22Rv1 (cell line): ENCODE measurements around the gene NDFIP1.

ENCODE experiments used
- ZFX ChIP-seq: fragments of 450-650 bp; IDR thresholded peaks from 2 replicates; pipeline ENCODE4 v1.6.1; 2017; ENCODE audit warnings: antibody characterized with exemption, borderline replicate concordance
- TF ChIP-seq, protein P1 (sequence below): fragments of 450-650 bp; IDR thresholded peaks from 2 replicates; pipeline ENCODE4 v1.5.1; 2017; ENCODE audit warnings: mild to moderate bottlenecking

DNA sequence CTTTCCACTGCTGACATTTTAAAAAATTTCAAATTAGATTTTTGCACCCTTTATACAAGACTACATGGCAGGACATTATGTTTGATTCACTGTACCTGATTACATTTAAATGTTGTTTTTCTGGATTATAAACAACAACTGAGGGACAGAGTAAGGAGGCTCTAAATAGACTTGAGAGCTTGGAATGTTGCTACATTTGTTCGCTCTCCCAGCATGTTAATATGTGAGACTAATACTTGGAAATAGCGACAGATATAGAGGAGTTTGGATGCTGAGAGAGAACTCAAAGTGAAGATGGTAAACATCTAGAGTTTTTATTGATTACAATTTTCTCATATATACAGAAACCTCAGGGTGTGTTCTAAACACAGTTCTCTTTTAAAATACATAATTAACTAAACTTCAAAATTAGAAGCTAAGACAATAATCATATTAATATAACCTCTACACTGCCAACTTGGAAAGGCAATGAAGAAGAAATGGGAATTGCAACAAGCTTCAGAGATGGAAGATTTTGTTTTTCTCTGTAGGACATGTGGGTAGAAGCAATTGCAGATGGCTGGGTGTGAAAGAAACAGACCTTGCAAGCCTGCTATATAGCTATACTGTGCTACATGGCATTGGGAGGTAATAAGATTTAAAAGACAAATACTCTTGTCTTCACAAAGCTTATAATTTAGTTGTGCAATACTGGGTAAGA lies 1.4 kb upstream of the NDFIP1 start:
- TF ChIP-seq, protein P1, sequence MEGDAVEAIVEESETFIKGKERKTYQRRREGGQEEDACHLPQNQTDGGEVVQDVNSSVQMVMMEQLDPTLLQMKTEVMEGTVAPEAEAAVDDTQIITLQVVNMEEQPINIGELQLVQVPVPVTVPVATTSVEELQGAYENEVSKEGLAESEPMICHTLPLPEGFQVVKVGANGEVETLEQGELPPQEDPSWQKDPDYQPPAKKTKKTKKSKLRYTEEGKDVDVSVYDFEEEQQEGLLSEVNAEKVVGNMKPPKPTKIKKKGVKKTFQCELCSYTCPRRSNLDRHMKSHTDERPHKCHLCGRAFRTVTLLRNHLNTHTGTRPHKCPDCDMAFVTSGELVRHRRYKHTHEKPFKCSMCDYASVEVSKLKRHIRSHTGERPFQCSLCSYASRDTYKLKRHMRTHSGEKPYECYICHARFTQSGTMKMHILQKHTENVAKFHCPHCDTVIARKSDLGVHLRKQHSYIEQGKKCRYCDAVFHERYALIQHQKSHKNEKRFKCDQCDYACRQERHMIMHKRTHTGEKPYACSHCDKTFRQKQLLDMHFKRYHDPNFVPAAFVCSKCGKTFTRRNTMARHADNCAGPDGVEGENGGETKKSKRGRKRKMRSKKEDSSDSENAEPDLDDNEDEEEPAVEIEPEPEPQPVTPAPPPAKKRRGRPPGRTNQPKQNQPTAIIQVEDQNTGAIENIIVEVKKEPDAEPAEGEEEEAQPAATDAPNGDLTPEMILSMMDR = no peak
- TF ChIP-seq ZFX = no peak
